SH-SY5Y (cell line): ENCODE results near the gene HBZ.
"Not testable (repeated sequence)": the region's sequence is repeated elsewhere in the genome, so short reads cannot be mapped to it uniquely, and the experiment has no call there.

ENCODE experiments used
- GATA2 ChIP-seq: IDR thresholded peaks from 2 replicates; pipeline ENCODE4 v1.6.1; 2011; ENCODE audit warnings: mild to moderate bottlenecking, low read depth, low read length
- GATA3 ChIP-seq: IDR thresholded peaks from 2 replicates; pipeline ENCODE4 v1.6.1; 2011; ENCODE audit warnings: low read depth, mild to moderate bottlenecking, low read length, moderate library complexity

- TF ChIP-seq GATA2, GATA3: not testable (repeated sequence)
These were observed 20.0 kb downstream of the HBZ start, which contains the start of gene HBA2 for GRCh38 chr16:172374-172941.
